Measurements from ENCODE around the gene KCNF1. TPM values are rescaled to one million over a fixed set of nuclear protein-coding genes. Genes with fewer than 3 reads are reported as not detected.

Gene KCNF1
- total RNA-seq, 4 donors from 2014 or later = not detected

- TF ChIP-seq POLR2A (IDR thresholded peaks at IDR 0.05) (no peak), CTCF (IDR thresholded peaks at IDR 0.05) (no peak)
These were observed 46.7 kb upstream of the KCNF1 start for GRCh38 chr2:10864861-10865636.

DNA sequence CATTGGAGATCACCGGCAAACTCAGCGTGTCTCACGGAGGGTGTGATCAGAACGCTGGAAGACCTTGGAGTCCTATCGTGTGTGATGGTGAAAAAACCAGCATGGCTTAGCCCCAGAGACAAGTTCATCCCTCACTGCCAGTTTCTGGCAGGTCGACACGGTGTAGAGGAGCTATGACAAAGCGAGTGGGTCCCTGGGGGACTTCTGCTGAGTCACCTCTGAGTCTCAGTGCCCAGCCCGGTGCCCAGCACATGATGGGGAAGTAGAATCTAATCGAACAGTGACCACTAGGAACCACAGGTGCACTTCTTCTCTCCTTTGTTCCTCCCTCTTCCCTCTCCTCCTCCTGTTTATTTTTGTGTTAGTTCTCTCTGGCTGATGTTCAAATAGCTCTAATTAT is 45.9 kb upstream of the KCNF1 start:
- TF ChIP-seq POLR2A (IDR thresholded peaks at IDR 0.05) = no peak
- no peak for TF ChIP-seq CTCF (IDR thresholded peaks at IDR 0.05)
- H3K4me3 ChIP-seq (ENCODE audit: low read depth, poor library complexity, severe bottlenecking) = no peak overlapping the region
- intact Hi-C loops (cut with DNase I; ENCODE audit: low total_unique reads) = no loop called here
- DNase-seq (ENCODE audit: low spot score in 2 of 2) = no peak
- WGBS, 2 donors = 79 to 84% methylated on average over 10 of the region's 10 CpGs

More at GRCh38 chr2:10864861-10865636, 46.7 kb upstream of the KCNF1 start:
- DNase-seq (ENCODE audit: low spot score in 2 of 2) = no peak
- intact Hi-C loops (cut with DNase I; ENCODE audit: low total_unique reads) = no loop called here
- WGBS, 2 donors = 75 to 77% methylated on average over 14 of the region's 14 CpGs
- H3K4me3 ChIP-seq (ENCODE audit: low read depth, poor library complexity, severe bottlenecking) = no peak overlapping the region

DNA sequence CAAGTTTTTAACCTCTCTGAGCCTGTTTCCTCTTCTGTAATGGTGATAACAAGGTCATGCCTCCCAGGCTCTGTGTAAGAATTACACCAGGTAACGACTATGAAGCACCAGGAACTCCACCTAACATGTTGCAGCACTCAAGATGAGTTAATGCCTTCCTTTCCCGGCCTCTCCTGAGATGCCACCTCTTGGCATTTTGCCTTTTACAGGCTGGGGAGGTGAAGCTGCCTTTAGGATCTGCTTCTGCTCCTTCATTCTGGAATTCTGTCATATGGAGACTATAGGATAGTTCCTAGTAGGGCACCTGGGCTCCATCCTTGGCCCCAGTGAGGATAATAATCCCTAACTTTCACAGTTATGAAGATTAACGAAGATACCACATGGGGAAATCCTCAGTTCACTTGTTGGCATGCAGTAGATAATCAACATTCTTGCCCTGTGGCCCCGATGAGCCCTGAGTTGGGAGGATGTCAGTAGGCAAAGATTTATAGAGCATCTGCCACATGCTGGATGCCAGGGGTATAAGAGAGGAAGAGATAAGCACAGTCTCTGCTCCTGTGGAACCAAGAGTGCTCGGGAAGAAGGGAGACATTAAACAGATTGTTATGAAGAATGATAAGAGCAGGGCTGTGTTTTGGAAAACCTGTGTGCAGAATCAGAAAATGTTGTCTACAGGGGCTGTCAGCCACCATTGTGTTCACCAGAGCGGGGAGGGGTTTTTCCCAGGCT is 43.9 kb upstream of the KCNF1 start:
- TF ChIP-seq POLR2A (IDR thresholded peaks at IDR 0.05) (no peak), CTCF (IDR thresholded peaks at IDR 0.05) (no peak)
- H3K4me3 ChIP-seq (ENCODE audit: low read depth, poor library complexity, severe bottlenecking) = no peak overlapping the region
- no peak for DNase-seq (ENCODE audit: low spot score in 2 of 2)
- intact Hi-C loops (cut with DNase I; ENCODE audit: low total_unique reads) = no loop called here
- WGBS, 2 donors = 53 to 58% methylated on average over 6 of the region's 6 CpGs

- no peak for DNase-seq (ENCODE audit: low spot score in 2 of 2)
- intact Hi-C loops (cut with DNase I; ENCODE audit: low total_unique reads) = no loop called here
- WGBS, 2 donors = 84 to 90% methylated on average over 15 of the region's 15 CpGs
- TF ChIP-seq CTCF (IDR thresholded peaks at IDR 0.05) (no peak), POLR2A (IDR thresholded peaks at IDR 0.05) (no peak)
- H3K4me3 ChIP-seq (ENCODE audit: low read depth, poor library complexity, severe bottlenecking) = no peak overlapping the region
These were observed 43.0 kb upstream of the KCNF1 start for GRCh38 chr2:10868465-10869314.

DNA sequence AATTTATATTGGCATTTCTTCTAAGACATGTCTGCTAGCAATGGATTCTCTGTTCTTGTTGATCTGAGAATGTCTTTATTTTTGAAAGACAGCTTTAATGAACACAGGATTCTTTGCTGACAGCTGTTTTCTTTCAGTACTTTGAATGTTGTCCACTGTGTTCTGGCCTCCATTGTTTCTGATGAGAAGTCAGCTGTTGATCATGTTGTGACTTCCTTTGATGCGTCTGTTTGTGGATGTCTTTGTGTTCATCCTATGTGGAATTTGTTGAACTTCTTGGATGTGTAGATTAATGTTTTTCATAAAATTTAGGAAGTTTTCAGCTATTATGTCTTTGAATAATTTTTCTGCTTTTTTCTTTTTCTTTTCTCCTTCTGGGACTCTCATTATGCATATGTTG is 39.8 kb upstream of the KCNF1 start:
- no peak for DNase-seq (ENCODE audit: low spot score in 2 of 2)
- intact Hi-C loops (cut with DNase I; ENCODE audit: low total_unique reads) = no loop called here
- no peak for TF ChIP-seq POLR2A (IDR thresholded peaks at IDR 0.05)
- no peak for TF ChIP-seq CTCF (IDR thresholded peaks at IDR 0.05)
- no peak overlapping the region for H3K4me3 ChIP-seq (ENCODE audit: low read depth, poor library complexity, severe bottlenecking)
- WGBS, 2 donors = 95 to 97% methylated on average over 1 of the region's 1 CpG
